SH-SY5Y (cell line): Measurements from ENCODE around the gene RAB1A.

Source experiments
- GATA2 ChIP-seq: IDR thresholded peaks from 2 replicates; pipeline ENCODE4 v1.6.1; 2011; ENCODE audit warnings: mild to moderate bottlenecking, low read depth, low read length
- GATA3 ChIP-seq: IDR thresholded peaks from 2 replicates; pipeline ENCODE4 v1.6.1; 2011; ENCODE audit warnings: low read depth, mild to moderate bottlenecking, low read length, moderate library complexity

Gene RAB1A

DNA sequence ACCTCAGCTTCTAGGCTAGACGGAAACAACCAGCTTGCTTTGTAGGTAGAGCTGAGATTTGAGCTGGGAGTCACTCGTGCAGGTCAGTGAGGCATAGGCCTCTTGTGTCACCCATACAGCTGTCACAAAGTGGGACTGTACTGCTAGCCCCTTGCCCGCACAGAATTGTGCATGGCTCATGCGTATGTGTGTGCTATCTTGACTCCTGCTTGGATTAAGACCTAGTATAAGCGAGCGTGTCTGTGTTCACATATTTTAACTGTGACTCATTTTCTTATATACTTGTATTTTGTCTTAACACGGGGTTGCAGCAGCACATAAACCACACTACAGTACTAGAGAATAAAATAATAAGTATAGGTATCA lies 53.6 kb downstream of the RAB1A start:
- TF ChIP-seq GATA3 = no peak

- no peak for TF ChIP-seq GATA2
- TF ChIP-seq GATA3 = no peak
These were observed 54.1 kb downstream of the RAB1A start for GRCh38 chr2:65075605-65076344.

- no peak for TF ChIP-seq GATA3
- TF ChIP-seq GATA2 = no peak
These were observed 54.7 kb downstream of the RAB1A start for GRCh38 chr2:65075176-65075575.

- TF ChIP-seq GATA2 (no peak), GATA3 (no peak)
These were observed 55.9 kb downstream of the RAB1A start for GRCh38 chr2:65073879-65074565.

GRCh38 chr2:65072181-65072970 lies 57.5 kb downstream of the RAB1A start:
- no peak for TF ChIP-seq GATA3
- no peak for TF ChIP-seq GATA2

- TF ChIP-seq GATA3 (no peak), GATA2 (no peak)
These were observed 58.3 kb downstream of the RAB1A start for GRCh38 chr2:65071499-65072180.

- TF ChIP-seq GATA2 (no peak), GATA3 (no peak)
These were observed 59.0 kb downstream of the RAB1A start for GRCh38 chr2:65070856-65071255.

DNA sequence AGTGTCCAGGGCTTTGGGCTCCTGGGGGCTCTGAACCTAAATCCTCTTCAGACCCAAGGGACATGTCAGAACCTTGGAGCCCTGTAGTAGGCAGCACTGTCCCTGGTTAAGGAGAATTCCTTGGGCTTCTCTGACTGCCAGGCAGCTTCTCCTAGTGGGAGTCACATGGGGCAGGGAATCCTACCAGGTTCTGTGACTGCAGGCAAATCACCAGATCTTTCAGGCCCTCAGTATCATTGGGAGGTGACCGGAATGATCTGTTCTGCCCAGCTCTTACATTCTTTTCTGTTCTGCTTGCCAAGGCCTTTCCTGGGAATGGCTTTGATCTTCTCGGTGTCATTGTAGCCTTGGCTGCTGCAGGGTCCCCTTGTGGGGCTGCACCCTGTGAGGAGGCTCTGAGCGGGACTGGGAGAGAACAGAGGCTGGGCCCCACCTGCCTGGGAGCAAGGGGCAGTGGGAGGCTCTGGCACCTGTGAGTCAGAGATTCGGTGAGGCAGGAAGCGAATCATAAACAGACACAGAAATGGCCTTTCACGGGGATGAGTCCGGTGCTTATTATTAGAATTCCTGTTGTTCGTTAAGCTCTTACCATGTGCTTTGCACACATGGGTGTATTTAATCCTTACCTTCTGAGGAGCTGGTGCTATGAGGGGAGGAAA lies 59.6 kb downstream of the RAB1A start:
- TF ChIP-seq GATA2 = no peak
- TF ChIP-seq GATA3 = no peak

DNA sequence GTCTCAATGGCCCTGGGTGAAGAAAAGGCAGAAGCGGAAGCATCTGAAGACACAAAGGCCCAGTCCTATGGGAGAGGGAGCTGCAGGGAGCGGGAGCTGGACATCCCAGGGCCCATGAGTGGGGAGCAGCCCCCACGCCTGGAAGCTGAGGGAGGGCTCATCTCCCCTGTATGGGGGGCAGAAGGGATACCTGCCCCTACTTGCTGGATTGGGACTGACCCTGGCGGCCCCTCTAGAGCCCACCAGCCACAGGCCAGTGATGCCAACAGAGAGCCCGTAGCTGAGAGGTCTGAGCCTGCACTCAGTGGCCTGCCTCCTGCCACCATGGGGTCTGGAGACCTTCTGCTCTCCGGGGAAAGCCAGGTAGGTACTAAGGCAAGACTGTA lies 60.5 kb downstream of the RAB1A start:
- TF ChIP-seq GATA2 (no peak), GATA3 (no peak)

DNA sequence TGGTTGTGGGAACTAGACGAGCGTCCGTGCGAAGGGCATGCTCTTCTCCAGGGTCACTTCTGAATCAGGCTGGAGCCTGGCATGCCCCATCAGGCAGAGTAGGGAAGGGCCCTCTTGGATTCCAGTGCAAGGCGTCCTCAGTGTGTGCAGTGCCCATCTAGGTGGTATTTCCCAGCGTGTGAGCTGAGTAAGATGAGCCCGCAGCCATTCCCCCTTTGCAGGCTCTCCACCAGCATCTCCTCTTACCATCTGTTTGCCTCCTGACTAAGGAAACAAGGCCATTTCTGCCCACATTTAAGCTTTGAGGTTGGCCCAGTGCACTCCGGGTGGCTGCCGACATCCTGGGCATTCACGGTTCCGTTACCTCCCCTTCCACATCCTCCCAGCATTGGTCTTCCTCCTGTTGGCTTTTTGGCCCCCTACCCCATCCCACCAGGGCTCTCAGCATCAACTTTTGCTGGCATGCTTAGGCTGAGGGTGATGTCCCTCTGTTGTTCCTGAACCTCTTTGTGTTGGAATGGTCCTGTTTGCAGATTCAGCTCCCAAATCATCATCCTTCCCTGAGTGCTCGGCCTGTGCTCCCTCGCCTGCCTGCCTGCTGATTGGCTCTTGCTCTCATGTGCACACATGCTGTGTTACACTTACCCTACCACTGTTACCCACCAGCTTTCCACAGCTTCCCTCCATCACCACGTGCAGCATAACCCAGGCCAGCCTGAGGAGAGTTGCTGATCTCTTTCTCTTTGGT lies 61.9 kb downstream of the RAB1A start:
- TF ChIP-seq GATA3 = no peak
- TF ChIP-seq GATA2 = no peak

DNA sequence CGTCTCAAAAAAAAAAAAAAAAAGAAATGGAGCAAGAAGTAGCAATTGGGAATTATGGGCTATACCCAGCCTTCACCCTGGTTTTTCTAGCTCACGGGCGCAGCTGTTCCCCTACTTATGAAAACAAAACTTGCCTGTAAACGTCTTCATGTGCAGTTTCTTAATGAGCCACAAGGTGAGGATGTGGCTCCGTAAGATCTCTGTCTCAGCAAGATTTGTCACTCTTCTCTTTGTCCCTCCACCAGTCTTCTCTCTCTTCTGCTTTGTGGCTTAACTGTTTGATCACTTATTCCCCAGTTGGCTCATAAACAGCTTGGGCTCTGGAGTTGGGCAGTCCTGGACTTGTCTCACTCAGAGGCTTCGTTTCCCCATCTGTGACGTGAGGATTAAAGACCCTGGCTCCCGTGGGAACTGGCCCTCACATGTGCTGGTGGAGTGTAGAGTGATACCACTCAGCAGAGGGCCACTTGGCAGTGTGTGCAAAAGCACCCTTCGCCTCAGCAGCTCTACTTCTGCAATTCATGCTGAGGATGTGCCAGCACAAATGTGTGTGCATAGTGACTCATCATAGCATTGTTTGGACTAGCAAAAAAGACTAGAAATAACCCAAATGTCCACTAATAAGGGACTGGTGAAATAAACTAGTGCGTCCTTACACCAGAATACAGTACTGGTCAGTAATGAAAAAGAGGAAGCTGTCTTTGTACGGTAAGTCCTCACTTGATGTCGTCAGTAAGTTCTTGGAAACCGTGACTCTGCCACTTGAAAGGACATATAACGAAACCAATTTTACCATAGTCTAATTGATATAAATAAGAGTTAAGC lies 65.0 kb downstream of the RAB1A start:
- TF ChIP-seq GATA2 = no peak
- no peak for TF ChIP-seq GATA3

DNA sequence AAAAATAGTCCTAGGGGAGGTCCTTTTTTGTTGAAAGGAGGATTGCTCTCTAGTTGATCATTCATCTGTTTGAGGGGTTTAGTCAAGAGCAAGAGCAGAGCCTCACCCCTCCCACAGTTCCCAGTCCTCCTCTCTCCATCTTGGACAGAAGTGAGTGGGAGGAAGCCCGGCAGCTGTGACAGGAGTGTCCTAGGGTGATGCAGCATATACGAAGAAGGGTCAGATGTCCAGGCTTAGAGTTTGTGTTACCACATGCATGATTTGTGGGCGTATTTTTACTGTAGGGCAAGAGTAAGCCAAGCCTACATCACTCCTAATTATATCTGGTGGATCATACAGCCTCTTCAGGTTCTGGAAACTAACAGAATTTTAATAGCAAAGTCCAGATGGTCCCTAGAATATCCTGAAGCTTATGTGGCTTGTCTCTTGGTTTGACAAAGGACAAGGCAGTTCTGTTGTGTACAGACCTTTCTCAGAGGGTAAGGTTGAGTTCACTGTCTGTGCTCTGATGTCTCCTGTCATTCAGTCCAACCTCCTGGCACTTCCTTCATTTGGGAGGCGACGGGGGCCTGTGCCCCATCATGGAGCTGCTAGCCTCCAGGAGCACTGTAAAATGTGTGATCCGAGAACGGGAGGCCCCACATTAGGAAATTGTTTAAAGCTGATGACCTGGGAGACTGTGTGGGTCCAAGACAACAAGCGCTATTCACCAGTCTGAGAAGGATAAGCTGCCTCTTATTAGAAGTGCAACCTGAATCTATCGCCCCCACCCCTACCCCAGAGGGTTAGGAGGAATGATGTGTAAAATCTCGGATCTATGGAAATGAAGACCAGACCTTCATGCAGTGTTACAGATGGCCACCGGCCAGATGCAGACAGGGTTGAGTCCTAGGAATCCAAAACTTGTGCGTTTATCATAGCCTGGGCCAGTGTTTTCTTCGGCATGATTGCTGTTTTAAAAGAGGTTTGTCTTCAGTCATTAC lies 66.8 kb downstream of the RAB1A start:
- no peak for TF ChIP-seq GATA2
- no peak for TF ChIP-seq GATA3
